Thyroid gland (tissue), 4 donors: ENCODE data around the gene MARCOL.

Experiments used
- POLR2A ChIP-seq, 2 donors: fragments of 450-650 bp; IDR thresholded peaks; one replicate each; pipeline ENCODE4 v1.6.1; 2017; ENCODE audit warnings: antibody characterized with exemption in 2 of 2, mild to moderate bottlenecking in 2 of 2, moderate library complexity in 1 of 2
- TF ChIP-seq, protein P1 (sequence below), 6 experiments: fragments of 200-600 bp in 3 of 6; fragments of 450-650 bp in 3 of 6; sonication (generic) in 3 of 6; IDR thresholded peaks; one replicate each; pipeline ENCODE4 v1.5.1; 2016 to 2019; ENCODE audit warnings: antibody characterized with exemption in 6 of 6, mild to moderate bottlenecking in 2 of 6, inconsistent platforms in 1 of 6, moderate library complexity in 1 of 6

DNA sequence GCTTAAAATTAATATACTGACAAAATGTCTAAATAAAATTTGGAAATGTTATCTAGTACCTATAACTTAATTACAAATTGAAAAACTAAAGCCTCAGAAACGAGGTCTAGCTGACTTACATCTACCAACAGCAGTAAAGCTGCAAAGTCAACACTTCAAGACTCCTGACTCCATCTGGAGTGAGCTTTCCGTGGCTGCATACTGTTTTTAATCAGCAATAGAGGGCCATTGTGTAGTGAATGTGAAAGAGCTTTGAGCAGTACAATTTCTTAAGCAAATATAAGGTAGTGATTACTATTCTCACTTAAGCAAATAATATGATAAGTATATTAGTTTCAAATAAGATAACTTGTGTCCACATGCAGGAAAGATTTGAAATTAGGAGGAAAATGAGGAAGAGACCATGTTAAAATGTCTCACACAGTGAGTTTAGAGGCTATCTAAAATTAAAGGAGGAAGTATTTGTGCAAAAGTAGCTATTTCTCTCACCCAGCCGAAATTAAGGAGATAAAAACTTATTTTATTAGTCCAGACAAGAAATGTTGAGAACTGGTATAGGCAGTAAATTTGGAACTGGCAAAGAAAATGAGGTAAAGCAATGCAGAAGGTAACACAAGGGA is 29.1 kb upstream of the MARCOL start:
- TF ChIP-seq, protein P1, sequence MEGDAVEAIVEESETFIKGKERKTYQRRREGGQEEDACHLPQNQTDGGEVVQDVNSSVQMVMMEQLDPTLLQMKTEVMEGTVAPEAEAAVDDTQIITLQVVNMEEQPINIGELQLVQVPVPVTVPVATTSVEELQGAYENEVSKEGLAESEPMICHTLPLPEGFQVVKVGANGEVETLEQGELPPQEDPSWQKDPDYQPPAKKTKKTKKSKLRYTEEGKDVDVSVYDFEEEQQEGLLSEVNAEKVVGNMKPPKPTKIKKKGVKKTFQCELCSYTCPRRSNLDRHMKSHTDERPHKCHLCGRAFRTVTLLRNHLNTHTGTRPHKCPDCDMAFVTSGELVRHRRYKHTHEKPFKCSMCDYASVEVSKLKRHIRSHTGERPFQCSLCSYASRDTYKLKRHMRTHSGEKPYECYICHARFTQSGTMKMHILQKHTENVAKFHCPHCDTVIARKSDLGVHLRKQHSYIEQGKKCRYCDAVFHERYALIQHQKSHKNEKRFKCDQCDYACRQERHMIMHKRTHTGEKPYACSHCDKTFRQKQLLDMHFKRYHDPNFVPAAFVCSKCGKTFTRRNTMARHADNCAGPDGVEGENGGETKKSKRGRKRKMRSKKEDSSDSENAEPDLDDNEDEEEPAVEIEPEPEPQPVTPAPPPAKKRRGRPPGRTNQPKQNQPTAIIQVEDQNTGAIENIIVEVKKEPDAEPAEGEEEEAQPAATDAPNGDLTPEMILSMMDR (IDR thresholded peaks at IDR 0.05): no peak
- TF ChIP-seq POLR2A (IDR thresholded peaks at IDR 0.05): no peak
